Hypothalamus (tissue), 51 donors: Measurements from ENCODE around the gene LMAN2.

Source experiments
- DNase-seq, 51 donors: peaks; one replicate each; lab custom pipeline; 2025; lab: John Stamatoyannopoulos, UW

The LMAN2 gene

DNA sequence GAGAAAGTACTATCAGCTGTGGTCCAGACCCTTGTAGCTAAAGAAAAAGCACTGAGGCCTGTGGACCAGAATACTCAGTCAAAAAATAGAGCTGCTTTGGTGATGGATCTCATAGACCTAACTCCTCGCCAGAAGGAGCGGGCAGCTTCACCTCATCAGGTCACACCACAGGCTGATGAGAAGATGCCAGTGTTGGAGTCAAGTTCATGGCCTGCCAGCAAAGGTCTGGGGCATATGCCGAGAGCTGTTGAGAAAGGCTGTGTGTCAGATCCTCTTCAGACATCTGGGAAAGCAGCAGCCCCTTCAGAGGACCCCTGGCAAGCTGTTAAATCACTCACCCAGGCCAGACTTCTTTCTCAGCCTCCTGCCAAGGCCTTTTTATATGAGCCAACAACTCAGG lies 56.8 kb downstream of the LMAN2 start:
- DNase-seq = no peak

DNA sequence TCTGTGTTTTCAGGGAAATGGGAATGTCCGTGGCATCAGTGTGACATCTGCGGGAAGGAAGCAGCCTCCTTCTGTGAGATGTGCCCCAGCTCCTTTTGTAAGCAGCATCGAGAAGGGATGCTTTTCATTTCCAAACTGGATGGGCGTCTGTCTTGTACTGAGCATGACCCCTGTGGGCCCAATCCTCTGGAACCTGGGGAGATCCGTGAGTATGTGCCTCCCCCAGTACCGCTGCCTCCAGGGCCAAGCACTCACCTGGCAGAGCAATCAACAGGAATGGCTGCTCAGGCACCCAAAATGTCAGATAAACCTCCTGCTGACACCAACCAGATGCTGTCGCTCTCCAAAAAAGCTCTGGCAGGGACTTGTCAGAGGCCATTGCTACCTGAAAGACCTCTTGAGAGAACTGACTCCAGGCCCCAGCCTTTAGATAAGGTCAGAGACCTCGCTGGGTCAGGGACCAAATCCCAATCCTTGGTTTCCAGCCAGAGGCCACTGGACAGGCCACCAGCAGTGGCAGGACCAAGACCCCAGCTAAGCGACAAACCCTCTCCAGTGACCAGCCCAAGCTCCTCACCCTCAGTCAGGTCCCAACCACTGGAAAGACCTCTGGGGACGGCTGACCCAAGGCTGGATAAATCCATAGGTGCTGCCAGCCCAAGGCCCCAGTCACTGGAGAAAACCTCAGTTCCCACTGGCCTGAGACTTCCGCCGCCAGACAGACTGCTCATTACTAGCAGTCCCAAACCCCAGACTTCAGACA lies 57.5 kb downstream of the LMAN2 start:
- DNase-seq = no peak

DNA sequence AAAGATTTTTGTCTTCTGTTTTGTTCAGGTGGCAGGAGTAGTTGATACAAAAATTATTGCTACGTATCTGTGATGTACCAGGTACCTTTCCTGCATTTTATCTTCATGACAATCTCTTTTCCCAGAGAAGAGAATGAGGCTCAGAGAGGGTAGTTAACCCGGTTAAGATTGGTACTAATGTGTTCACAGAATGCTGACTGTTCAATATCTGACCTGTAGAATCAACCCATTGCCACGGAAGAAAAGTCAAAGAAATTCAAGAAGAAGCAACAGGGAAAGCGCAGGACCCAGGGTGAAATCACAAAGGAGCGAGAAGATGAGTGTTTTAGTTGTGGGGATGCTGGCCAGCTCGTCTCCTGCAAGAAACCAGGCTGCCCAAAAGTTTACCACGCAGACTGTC lies 59.7 kb downstream of the LMAN2 start:
- no peak for DNase-seq

DNA sequence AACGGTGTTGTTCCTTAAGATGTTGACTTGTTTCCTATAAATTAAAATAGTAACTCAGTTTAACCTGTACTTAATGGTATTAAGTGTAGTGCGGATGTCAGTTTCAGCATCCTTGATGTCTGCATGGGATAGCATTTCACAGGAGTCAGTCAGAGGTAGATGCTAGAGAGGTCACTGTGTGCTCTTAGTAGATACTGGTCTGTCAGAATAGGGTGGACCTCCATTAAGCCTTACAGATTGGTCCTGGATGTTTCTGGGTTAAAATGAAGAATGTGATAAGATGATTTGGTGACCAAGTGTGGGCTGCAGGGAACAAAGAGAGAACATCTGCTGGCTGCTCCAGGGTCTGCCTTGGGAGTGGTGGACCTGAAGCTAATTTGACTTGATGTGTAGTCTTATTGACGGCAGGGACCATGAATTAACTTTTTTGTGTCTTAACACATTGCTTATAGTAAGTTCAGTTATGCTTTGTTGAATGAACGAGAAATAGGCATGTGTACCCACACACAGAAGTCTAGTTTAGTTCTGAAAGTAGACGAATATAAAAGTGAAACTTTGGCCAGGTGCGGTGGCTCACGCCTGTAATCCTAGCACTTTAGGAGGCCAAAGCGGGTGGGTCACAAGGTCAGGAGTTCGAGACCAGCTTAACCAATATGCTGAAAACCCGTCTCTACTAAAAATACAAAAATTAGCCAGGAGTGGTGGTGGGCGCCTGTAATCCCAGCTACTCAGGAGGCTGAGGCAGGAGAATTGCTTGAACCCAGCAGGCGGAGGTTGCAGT lies 60.5 kb downstream of the LMAN2 start:
- DNase-seq = no peak

DNA sequence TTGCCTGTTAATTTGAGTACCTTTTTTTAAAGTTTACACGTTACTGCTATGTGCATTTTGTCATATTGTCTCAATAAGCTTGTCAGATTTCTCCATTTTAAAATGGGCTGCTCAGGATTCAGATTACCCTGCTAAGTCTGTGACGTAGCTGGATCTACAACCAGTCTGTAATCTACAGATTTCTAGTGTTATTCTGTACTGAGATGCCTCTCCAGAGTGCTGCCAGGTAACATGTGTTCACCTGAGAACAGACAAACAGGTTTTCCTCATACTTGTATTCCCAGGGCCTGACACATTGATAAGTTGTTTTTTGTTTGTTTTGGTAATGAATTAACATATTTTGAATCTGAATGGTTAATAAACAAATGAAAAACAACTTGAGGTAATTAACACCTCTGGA lies 63.3 kb downstream of the LMAN2 start:
- DNase-seq = no peak
